ENCODE results near the gene TCP11L2. TPM values are rescaled to one million over a fixed set of nuclear protein-coding genes. Genes with fewer than 3 reads are reported as not detected.

Gene TCP11L2
- total and polyA plus RNA-seq, 9 donors: 8.5 to 41.7 (median 21.2) TPM

DNA sequence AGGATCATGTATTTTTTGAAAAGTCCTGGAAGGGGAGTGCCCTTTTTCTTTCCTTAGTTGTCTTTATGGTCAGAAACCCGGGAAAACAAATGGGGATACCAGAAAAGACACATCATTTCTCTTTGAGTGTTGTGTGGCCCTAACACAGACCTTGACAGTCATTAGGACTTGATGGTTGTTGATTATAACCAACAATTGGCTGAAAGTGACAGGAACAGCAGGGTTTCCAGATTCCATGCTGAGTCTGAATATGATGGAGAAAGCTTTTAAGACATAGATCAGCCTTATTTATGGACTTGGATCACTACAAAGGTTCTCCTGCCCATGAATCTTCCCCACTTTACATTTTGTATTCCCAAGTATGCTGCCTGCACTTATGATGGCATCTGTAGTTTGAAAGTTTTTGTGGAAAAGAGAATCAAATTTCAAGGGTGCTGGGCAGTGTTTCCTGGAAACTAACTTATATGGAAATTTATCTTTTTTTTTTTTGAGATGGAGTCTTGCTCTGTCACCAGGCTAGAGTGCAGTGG lies 85.4 kb downstream of the TCP11L2 start:
- WGBS, 3 donors: 59 to 67% (median 59%) methylated on average over 1 of the region's 1 CpG
- no peak for DNase-seq
- no peaks in the 10 kb centered on the region for H3K4me1 ChIP-seq (ENCODE audit: insufficient read depth)
- H3K9me3 ChIP-seq: no peaks in the 10 kb centered on the region
- no peak overlapping the region for H3K27ac ChIP-seq
- H3K27me3 ChIP-seq: no peaks in the 10 kb centered on the region
- H3K4me3 ChIP-seq: no peak overlapping the region
- no peaks in the 10 kb centered on the region for H3K36me3 ChIP-seq
- TF ChIP-seq POLR2A (IDR thresholded peaks at IDR 0.05) (no peak), EP300 (IDR thresholded peaks at IDR 0.05) (no peak)
- TF ChIP-seq, protein P1, sequence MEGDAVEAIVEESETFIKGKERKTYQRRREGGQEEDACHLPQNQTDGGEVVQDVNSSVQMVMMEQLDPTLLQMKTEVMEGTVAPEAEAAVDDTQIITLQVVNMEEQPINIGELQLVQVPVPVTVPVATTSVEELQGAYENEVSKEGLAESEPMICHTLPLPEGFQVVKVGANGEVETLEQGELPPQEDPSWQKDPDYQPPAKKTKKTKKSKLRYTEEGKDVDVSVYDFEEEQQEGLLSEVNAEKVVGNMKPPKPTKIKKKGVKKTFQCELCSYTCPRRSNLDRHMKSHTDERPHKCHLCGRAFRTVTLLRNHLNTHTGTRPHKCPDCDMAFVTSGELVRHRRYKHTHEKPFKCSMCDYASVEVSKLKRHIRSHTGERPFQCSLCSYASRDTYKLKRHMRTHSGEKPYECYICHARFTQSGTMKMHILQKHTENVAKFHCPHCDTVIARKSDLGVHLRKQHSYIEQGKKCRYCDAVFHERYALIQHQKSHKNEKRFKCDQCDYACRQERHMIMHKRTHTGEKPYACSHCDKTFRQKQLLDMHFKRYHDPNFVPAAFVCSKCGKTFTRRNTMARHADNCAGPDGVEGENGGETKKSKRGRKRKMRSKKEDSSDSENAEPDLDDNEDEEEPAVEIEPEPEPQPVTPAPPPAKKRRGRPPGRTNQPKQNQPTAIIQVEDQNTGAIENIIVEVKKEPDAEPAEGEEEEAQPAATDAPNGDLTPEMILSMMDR (IDR thresholded peaks at IDR 0.05): no peak
- intact Hi-C loops (cut with DNase I): loop anchor here (2.0 to 10.0 kb wide), 5 partner anchors 449 to 534 kb away; no protein-coding TSS in a partner anchor

DNA sequence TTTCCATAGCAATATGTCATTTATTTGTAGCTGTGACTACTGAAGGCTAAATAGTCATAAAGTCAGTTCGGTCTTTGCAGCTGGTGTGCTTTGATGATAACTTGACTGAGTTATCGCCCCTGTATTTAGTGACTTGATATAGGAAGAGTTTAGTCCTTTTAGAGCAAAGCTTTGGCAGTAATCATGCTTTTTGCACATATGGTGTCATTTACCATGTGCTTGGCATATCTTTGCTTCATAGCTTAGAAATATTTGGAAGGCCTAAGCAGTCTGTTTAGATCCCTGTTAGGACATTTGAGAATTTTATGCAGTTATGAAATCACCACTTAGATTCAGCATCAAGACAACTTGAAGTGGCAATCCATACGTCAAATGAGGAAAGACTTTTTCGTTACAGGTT lies 86.6 kb downstream of the TCP11L2 start:
- Histone ChIP-seq H3K27me3 (no peaks in the 10 kb centered on the region), H3K9me3 (no peaks in the 10 kb centered on the region), H3K4me3 (no peak overlapping the region), H3K36me3 (no peaks in the 10 kb centered on the region), H3K27ac (no peak overlapping the region), H3K4me1 (ENCODE audit: insufficient read depth) (no peaks in the 10 kb centered on the region)
- intact Hi-C loops (cut with DNase I): loop anchor here (5.0 to 10.0 kb wide), 4 partner anchors 448 to 533 kb away; no protein-coding TSS in a partner anchor
- TF ChIP-seq POLR2A (IDR thresholded peaks at IDR 0.05) (no peak), EP300 (IDR thresholded peaks at IDR 0.05) (no peak)
- TF ChIP-seq, protein P1 (IDR thresholded peaks at IDR 0.05): no peak
- WGBS, 3 donors: 90 to 93% (median 90%) methylated on average over 4 of the region's 4 CpGs
- DNase-seq: no peak

DNA sequence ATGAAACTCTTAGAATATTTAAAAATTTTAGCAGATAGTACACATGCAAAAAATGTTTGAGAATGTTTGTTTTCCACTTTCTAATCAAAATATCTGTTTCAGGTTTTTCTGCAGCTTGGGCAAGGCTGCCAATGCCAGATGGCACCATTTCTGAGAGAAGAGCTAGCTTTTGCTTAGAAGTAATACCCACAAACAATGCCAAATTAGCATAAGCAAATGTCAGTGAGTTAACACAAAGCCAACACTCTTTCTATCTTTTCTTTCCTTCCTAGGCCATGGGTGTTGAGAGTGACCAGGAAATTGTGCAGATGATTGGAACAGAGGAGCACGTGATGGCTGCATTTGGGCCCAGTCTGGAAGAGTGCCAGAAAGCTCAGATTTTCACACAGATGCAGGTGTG lies 90.2 kb downstream of the TCP11L2 start:
- no peaks in the 10 kb centered on the region for H3K27me3 ChIP-seq
- H3K36me3 ChIP-seq: no peaks in the 10 kb centered on the region
- DNase-seq: no peak
- no peak overlapping the region for H3K4me3 ChIP-seq
- no peak overlapping the region for H3K27ac ChIP-seq
- intact Hi-C loops (cut with DNase I): no loop called here
- 70 to 78% (median 74%) methylated on average over 1 of the region's 1 CpG for WGBS, 3 donors
- TF ChIP-seq EP300 (IDR thresholded peaks at IDR 0.05) (no peak), POLR2A (IDR thresholded peaks at IDR 0.05) (no peak)
- TF ChIP-seq, protein P1 (IDR thresholded peaks at IDR 0.05): no peak
- no peaks in the 10 kb centered on the region for H3K4me1 ChIP-seq (ENCODE audit: insufficient read depth)
- no peaks in the 10 kb centered on the region for H3K9me3 ChIP-seq

Small RNA genes within 50 kb of the gene (small RNA-seq; reads per million reads assigned to genes)
- not detected for gene RNU7-94P

Other genes with a start within 250 kb of the TCP11L2 start
- gene NUAK1, start 163.8 kb upstream of the TCP11L2 start, total RNA-seq: 10 to 100 TPM in 5 of 7 donors, 1 to 10 TPM in 2; 2.8 to 22.2 (median 12.0) TPM
- gene NUAK1, start 163.8 kb upstream of the TCP11L2 start, polyA plus RNA-seq: 10 to 100 TPM in 1 of 2 donors, 1 to 10 TPM in 1; 9.3 to 15.8 TPM
- gene CKAP4, start 54.7 kb upstream of the TCP11L2 start, total RNA-seq: 10 to 100 TPM; 32.0 to 59.4 (median 55.4) TPM
- 10 to 100 TPM; 26.4 to 87.4 TPM for gene CKAP4, start 54.7 kb upstream of the TCP11L2 start, polyA plus RNA-seq
- 10 to 100 TPM in 3 of 7 donors, 1 to 10 TPM in 4; 5.2 to 15.7 (median 9.7) TPM for gene POLR3B, start 55.0 kb downstream of the TCP11L2 start, total RNA-seq
- gene POLR3B, start 55.0 kb downstream of the TCP11L2 start, polyA plus RNA-seq: 10 to 100 TPM in 1 of 2 donors, 1 to 10 TPM in 1; 3.1 to 10.5 TPM

All from ovary (tissue), 9 donors.